Stomach (tissue), 9 donors: ENCODE results near the gene ZNF778. TPM values are rescaled to one million over a fixed set of nuclear protein-coding genes. Genes with fewer than 3 reads are reported as not detected.

ENCODE experiments used
- DNase-seq, 2 donors: peaks; one replicate each; pipeline versions ENCODE4 v3.0.0 to v3.0.0-alpha.2; 2013 to 2019
- H3K27ac ChIP-seq, 5 donors: fragments of 200-600 bp in 4 of 5; sonication (generic) in 4 of 5; one replicate each; pipeline ENCODE4 v1.5.1; 2013 to 2019; ENCODE audit warnings: mild to moderate bottlenecking in 1 of 5, moderate library complexity in 1 of 5
- H3K27me3 ChIP-seq, 3 donors: fragments of 200-600 bp; sonication (generic); one replicate each; pipeline ENCODE4 v1.5.1; 2017 to 2019; ENCODE audit warnings: mixed run types in 1 of 3
- H3K36me3 ChIP-seq, 4 donors: fragments of 200-600 bp; sonication (generic); 1 replicate in 3 of 4; 2 replicates in 1 of 4; pipeline ENCODE4 v1.5.1; 2016 to 2019
- H3K4me1 ChIP-seq, 4 donors: fragments of 200-600 bp; sonication (generic); one replicate each; pipeline ENCODE4 v1.5.1; 2016 to 2019
- H3K4me3 ChIP-seq, 4 donors: fragments of 200-600 bp; sonication (generic) in 3 of 4; one replicate each; pipeline ENCODE4 v1.5.1; 2016 to 2019; ENCODE audit warnings: mild to moderate bottlenecking in 1 of 4
- H3K9me3 ChIP-seq, 4 donors: fragments of 200-600 bp; sonication (generic); one replicate each; pipeline ENCODE4 v1.5.1; 2016 to 2019
- EP300 ChIP-seq: sonication (generic); formaldehyde crosslinking; IDR thresholded peaks from one replicate; pipeline ENCODE4 v1.6.1; 2017; ENCODE audit warnings: antibody characterized with exemption
- POLR2A ChIP-seq, 4 donors: fragments of 450-650 bp; IDR thresholded peaks; one replicate each; pipeline ENCODE4 v1.6.1; 2016; ENCODE audit warnings: antibody characterized with exemption in 4 of 4, control low read depth in 2 of 4, mild to moderate bottlenecking in 1 of 4, moderate library complexity in 1 of 4
- POLR2AphosphoS5 ChIP-seq, 3 donors: sonication (generic); formaldehyde crosslinking; IDR thresholded peaks; one replicate each; pipeline ENCODE4 v1.6.1; 2016; ENCODE audit warnings: antibody characterized with exemption in 3 of 3
- WGBS, 5 donors: extraction: QIAGEN DNeasy Blood & Tissue Kit in 3 of 5; methylation state at CpG; one replicate each; pipeline versions ENCODE4 v1.1.5 to v1.1.7; 2013 to 2018; 5-methylcytosine and 5-hydroxymethylcytosine counted together
- intact Hi-C: fragments of 100-400 bp; cut with DNase I; formaldehyde crosslinking; loops from one replicate; pipeline ENCODE4 v1.15.1; 2023; ENCODE audit warnings: low total_unique reads
- polyA plus RNA-seq, 3 donors: library from polyadenylated mRNA; stranded (reverse); fragments of 200-250 nt; gene quantifications; one replicate each; pipeline ENCODE4 v1.2.3, GENCODE V29; 2013
- total RNA-seq, 5 donors: library from RNA; depleted of rRNA; stranded (reverse); fragments of >200 nt; gene quantifications; one replicate each; pipeline versions ENCODE4 v1.1.0 to v1.2.3, GENCODE V29; 2014 to 2016
- TF ChIP-seq, protein P1 (sequence below), 7 experiments: fragments of 450-650 bp in 4 of 7; fragments of 200-600 bp in 3 of 7; sonication (generic) in 3 of 7; IDR thresholded peaks; one replicate each; pipeline ENCODE4 v1.5.1; 2016 to 2019; ENCODE audit warnings: antibody characterized with exemption in 7 of 7, control low read depth in 2 of 7, mild to moderate bottlenecking in 1 of 7
- donor health status: healthy with polysubstance abuse.
- donor health status: Bipolar disorder and iron deficiency.
- donor health status: healthy.

Gene ZNF778
- total and polyA plus RNA-seq, 8 donors = 1.2 to 11.7 (median 4.5) TPM

DNA sequence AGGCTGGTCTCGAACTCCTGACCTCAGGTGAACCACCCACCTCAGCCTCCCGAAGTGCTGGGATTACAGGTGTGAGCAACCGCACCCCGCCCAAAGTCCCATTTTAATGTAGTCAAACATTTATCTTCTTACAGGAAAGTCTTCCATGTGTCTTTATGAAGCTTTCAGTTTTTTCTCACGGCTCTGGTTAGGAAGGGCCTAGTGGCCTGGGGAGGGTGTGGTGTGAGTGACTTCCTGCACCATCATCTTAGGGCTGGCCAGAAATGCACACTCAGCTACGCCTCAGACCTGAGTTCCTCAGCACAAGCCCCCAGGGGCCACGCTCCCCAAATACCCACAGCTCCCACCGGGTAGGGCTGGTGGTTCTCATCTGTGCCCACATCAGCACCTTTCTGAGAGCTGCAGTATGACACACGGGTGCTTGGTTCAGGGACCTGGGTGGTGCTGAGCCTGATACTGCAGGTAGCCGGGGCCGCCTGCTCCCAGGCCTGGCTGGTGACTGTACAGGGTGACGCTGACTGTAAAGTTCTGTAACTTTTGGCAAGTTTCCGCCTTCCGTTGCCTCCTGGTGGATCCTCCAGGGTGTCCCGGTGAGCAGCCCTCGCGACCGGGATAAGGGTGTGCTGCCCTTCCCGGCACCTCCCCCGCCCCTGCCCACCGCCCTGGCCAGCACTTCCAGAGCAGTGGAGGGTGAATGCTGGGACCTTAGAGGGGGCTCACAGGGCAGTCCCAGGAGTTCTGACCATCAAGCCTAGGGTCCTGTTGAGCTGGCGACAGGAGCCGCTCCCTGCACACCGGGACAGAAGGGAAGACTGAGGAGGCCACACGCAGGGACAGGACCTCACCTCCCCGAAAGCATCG is 52.5 kb downstream of the ZNF778 start:
- intact Hi-C loops = no loop called here
- TF ChIP-seq POLR2A (IDR thresholded peaks at IDR 0.05) (no peak), POLR2AphosphoS5 (IDR thresholded peaks at IDR 0.05) (no peak), EP300 (no peak)
- TF ChIP-seq, protein P1, sequence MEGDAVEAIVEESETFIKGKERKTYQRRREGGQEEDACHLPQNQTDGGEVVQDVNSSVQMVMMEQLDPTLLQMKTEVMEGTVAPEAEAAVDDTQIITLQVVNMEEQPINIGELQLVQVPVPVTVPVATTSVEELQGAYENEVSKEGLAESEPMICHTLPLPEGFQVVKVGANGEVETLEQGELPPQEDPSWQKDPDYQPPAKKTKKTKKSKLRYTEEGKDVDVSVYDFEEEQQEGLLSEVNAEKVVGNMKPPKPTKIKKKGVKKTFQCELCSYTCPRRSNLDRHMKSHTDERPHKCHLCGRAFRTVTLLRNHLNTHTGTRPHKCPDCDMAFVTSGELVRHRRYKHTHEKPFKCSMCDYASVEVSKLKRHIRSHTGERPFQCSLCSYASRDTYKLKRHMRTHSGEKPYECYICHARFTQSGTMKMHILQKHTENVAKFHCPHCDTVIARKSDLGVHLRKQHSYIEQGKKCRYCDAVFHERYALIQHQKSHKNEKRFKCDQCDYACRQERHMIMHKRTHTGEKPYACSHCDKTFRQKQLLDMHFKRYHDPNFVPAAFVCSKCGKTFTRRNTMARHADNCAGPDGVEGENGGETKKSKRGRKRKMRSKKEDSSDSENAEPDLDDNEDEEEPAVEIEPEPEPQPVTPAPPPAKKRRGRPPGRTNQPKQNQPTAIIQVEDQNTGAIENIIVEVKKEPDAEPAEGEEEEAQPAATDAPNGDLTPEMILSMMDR (IDR thresholded peaks at IDR 0.05) = no peak
- Histone ChIP-seq H3K9me3 (no peaks in the 10 kb centered on the region), H3K27me3 (no peaks in the 10 kb centered on the region), H3K27ac (no peak overlapping the region), H3K4me3 (no peak overlapping the region), H3K36me3 (peaks cover 58 to 95% (median 93%) of the 10 kb centered on the region in 4 donors), H3K4me1 (no peaks in the 10 kb centered on the region)
- DNase-seq = no peak
- WGBS, 5 donors = 93 to 97% (median 95%) methylated on average over 13 to 27 of the region's 27 CpGs

DNA sequence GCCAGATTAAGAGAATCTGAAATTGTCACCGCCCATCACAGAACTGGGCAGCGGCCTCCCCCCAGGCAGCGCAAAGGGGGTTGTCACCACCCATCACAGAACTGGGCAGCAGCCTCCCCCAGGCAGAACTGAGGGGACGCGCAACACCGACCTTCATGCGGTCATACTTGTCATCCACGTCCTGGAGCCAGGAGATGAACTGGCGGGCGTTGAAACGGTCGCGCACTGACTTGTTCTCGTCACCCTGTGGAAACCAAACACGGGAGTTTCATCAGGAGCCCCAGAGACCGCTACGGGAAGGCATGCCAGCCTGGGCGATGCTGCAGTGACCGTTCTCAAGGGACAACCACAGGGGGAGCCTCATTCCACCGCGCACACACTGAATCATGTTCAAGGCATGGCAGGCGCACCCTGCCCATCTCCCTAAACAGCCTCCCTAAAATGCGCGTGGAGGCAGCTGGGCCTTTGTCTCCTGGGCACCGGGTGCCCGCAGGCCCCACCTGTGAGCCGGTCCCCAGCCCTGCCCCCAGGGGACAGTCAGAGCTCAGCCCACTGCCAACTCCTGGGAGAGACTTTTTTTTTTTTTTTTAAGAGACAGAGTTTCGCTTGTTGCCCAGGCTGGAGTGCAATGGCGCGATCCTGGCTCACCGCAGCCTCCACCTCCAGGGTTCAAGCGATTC is 53.3 kb downstream of the ZNF778 start:
- no peak for DNase-seq
- TF ChIP-seq POLR2A (IDR thresholded peaks at IDR 0.05) = no peak
- TF ChIP-seq POLR2AphosphoS5 (IDR thresholded peaks at IDR 0.05) = no peak
- TF ChIP-seq, protein P1 (IDR thresholded peaks at IDR 0.05) = no peak
- no peak for TF ChIP-seq EP300
- Histone ChIP-seq H3K36me3 (peaks cover 65 to 95% (median 93%) of the 10 kb centered on the region in 4 donors), H3K9me3 (no peaks in the 10 kb centered on the region), H3K27me3 (no peaks in the 10 kb centered on the region), H3K27ac (no peak overlapping the region), H3K4me3 (no peak overlapping the region), H3K4me1 (no peaks in the 10 kb centered on the region)
- intact Hi-C loops = no loop called here
- WGBS, 5 donors = 95 to 98% (median 96%) methylated on average over 12 to 32 of the region's 32 CpGs

DNA sequence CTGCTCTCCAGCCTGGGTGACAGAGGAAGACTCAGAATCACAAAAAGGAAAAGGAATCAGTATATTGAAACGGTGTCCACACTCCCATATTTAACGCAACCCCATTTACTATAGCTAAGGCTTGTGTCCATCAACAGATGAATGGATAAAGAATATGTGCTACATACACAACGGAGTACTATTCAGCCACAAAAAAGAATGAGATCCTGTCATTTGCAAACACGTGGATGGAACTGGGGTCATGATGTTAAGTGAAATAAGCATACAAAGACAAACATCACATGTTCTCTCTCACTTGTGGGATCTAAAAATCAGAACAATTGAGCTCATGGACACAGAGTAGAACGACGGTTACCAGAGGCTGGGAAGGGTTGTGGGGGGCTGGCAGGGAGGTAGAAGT is 55.1 kb downstream of the ZNF778 start:
- TF ChIP-seq, protein P1 (IDR thresholded peaks at IDR 0.05) = no peak
- TF ChIP-seq EP300 (no peak), POLR2A (IDR thresholded peaks at IDR 0.05) (no peak)
- DNase-seq = no peak
- 97 to 98% (median 97%) methylated on average over 6 of the region's 6 CpGs for WGBS, 5 donors
- Histone ChIP-seq H3K27me3 (no peaks in the 10 kb centered on the region), H3K4me3 (no peak overlapping the region), H3K36me3 (peaks cover 68 to 95% (median 93%) of the 10 kb centered on the region in 4 donors), H3K9me3 (no peaks in the 10 kb centered on the region), H3K4me1 (no peaks in the 10 kb centered on the region), H3K27ac (no peak overlapping the region)
- intact Hi-C loops = no loop called here

DNA sequence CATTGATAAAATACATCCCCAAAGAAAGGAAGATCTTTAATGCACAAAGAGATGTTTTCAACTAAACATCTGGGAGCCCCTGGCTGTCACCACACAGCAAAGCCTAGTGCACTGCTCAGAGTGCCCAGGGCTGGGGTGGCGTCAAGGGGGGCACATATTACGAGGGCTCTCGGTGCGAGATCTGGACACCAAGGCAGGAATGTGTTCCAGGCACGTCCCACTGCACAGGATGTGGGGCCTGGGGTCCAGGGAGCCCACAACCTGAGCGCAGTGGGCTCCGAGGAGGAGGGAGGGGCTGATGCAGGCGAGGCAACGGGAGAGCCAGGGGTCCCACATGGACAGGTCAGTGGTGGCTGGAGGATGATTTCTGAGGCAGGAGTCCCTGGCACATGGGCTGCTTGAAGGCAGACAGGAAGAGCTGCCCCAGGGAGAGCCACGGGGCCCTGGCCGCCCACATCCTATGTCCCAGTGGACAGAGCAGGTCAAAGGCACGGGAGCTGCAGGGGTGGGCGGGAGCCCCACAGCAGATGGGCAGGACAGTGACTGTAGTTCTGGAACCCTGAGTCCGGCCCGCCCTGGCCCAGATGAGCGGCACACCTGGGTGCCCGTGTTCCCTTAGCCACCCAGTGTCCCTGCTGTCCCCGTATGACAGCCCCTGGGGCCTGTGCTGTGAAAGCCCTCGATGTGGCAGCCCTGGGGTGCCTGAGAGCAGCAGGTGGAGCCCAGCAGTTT is 56.4 kb downstream of the ZNF778 start:
- Histone ChIP-seq H3K27ac (no peak overlapping the region), H3K27me3 (no peaks in the 10 kb centered on the region), H3K9me3 (no peaks in the 10 kb centered on the region), H3K36me3 (peaks cover 74 to 100% (median 100%) of the 10 kb centered on the region in 4 donors), H3K4me1 (no peaks in the 10 kb centered on the region), H3K4me3 (no peak overlapping the region)
- WGBS, 5 donors = 91 to 96% (median 94%) methylated on average over 12 to 19 of the region's 19 CpGs
- no peak for DNase-seq
- intact Hi-C loops = no loop called here
- TF ChIP-seq POLR2A (IDR thresholded peaks at IDR 0.05) (no peak), POLR2AphosphoS5 (IDR thresholded peaks at IDR 0.05) (no peak), EP300 (no peak)
- TF ChIP-seq, protein P1 (IDR thresholded peaks at IDR 0.05) = no peak
